HEK293 (cell line): ENCODE measurements around the gene SELENBP1.

Experiments used
- CTCF ChIA-PET: fragments of 350-600 bp; formaldehyde crosslinking; extraction: SDS; loops from one replicate; lab custom pipeline; 2021; ENCODE audit warnings: antibody characterized with exemption; lab: Yijun Ruan, JAX
- POLR2A ChIA-PET: fragments of 300-600 bp; formaldehyde crosslinking; extraction: SDS; loops from one replicate; lab custom pipeline; 2020; ENCODE audit warnings: antibody characterized with exemption, inconsistent platforms; lab: Yijun Ruan, JAX
- H3K27ac ChIP-seq: fragments of 200-500 bp; sonication (Bioruptor generic); 2 replicates; pipeline ENCODE4 v1.5.1; 2014; ENCODE audit warnings: low read depth, low read length, control low read depth, inconsistent platforms; ENCODE audit errors: extremely low read depth
- H3K36me3 ChIP-seq, 2 experiments: fragments of 200-500 bp in 1 of 2; sonication (Bioruptor generic) in 1 of 2; 1 replicate in 1 of 2; 2 replicates in 1 of 2; pipeline ENCODE4 v1.5.1; 2014 to 2017; ENCODE audit warnings: inconsistent platforms in 2 of 2, low read length in 2 of 2; ENCODE audit not compliant: control insufficient read depth in 2 of 2, insufficient read depth in 1 of 2
- H3K4me1 ChIP-seq: fragments of 200-500 bp; sonication (Bioruptor generic); 2 replicates; pipeline ENCODE4 v1.5.1; 2014; ENCODE audit warnings: mild to moderate bottlenecking, low read length, inconsistent platforms; ENCODE audit not compliant: control insufficient read depth, insufficient read depth
- H3K4me3 ChIP-seq: 2 replicates; pipeline ENCODE4 v1.5.1; 2011; ENCODE audit warnings: low read depth, mild to moderate bottlenecking, control low read depth, low read length, moderate library complexity
- H3K9me3 ChIP-seq: fragments of 200-500 bp; sonication (Bioruptor generic); 2 replicates; pipeline ENCODE4 v1.5.1; 2014; ENCODE audit warnings: low read depth, low read length, inconsistent platforms; ENCODE audit not compliant: control insufficient read depth, insufficient read depth
- HIC1 ChIP-seq: fragments of 450-650 bp; formaldehyde crosslinking; IDR thresholded peaks from 2 replicates; pipeline ENCODE4 v1.5.1; 2016; ENCODE audit warnings: missing biosample characterization, missing genetic modification characterization
- HOXA7 ChIP-seq: sonication (generic); formaldehyde crosslinking; IDR thresholded peaks from 2 replicates; pipeline ENCODE4 v1.8.1; 2022; ENCODE audit warnings: missing genetic modification reagents, borderline replicate concordance
- MEIS1 ChIP-seq: sonication (generic); formaldehyde crosslinking; IDR thresholded peaks from 2 replicates; pipeline ENCODE4 v1.8.1; 2022; ENCODE audit warnings: missing genetic modification reagents, mild to moderate bottlenecking, borderline replicate concordance
- SCRT1 ChIP-seq: fragments of 450-650 bp; formaldehyde crosslinking; IDR thresholded peaks from 2 replicates; pipeline ENCODE4 v1.5.1; 2016; ENCODE audit warnings: missing biosample characterization, missing genetic modification characterization, borderline replicate concordance
- SCRT2 ChIP-seq: fragments of 450-650 bp; formaldehyde crosslinking; IDR thresholded peaks from 2 replicates; pipeline ENCODE4 v1.5.1; 2016; ENCODE audit warnings: missing biosample characterization, missing genetic modification characterization
- ZBTB7A ChIP-seq: fragments of 450-650 bp; formaldehyde crosslinking; IDR thresholded peaks from 2 replicates; pipeline ENCODE4 v1.5.1; 2016; ENCODE audit warnings: low read depth, missing biosample characterization, missing genetic modification characterization
- ZFP37 ChIP-seq: fragments of 450-650 bp; formaldehyde crosslinking; IDR thresholded peaks from 2 replicates; pipeline ENCODE4 v1.5.1; 2016; ENCODE audit warnings: missing biosample characterization, missing genetic modification characterization
- ZIC2 ChIP-seq: fragments of 450-650 bp; formaldehyde crosslinking; IDR thresholded peaks from 2 replicates; pipeline ENCODE4 v1.5.1; 2016; ENCODE audit warnings: missing biosample characterization, missing genetic modification characterization
- ZNF211 ChIP-seq: fragments of 450-650 bp; formaldehyde crosslinking; IDR thresholded peaks from 2 replicates; pipeline ENCODE4 v1.5.1; 2016; ENCODE audit warnings: low read depth, missing biosample characterization, missing genetic modification characterization
- ZNF280D ChIP-seq: fragments of 450-650 bp; formaldehyde crosslinking; IDR thresholded peaks from 2 replicates; pipeline ENCODE4 v1.5.1; 2016; ENCODE audit warnings: missing biosample characterization, missing genetic modification characterization
- ZNF350 ChIP-seq: fragments of 450-650 bp; formaldehyde crosslinking; IDR thresholded peaks from 2 replicates; pipeline ENCODE4 v1.5.0; 2017; ENCODE audit warnings: missing biosample characterization, mild to moderate bottlenecking, missing genetic modification characterization
- ZNF366 ChIP-seq: fragments of 450-650 bp; formaldehyde crosslinking; conservative IDR thresholded peaks from 2 replicates; pipeline ENCODE4 v1.5.1; 2016; ENCODE audit warnings: missing biosample characterization, missing genetic modification characterization
- ZNF37A ChIP-seq: fragments of 450-650 bp; IDR thresholded peaks from 2 replicates; pipeline ENCODE4 v1.5.1; 2018; ENCODE audit warnings: missing biosample characterization, missing genetic modification characterization
- ZNF449 ChIP-seq: fragments of 450-650 bp; formaldehyde crosslinking; IDR thresholded peaks from 2 replicates; pipeline ENCODE4 v1.5.1; 2017; ENCODE audit warnings: missing biosample characterization, mild to moderate bottlenecking, missing genetic modification characterization, moderate library complexity
- ZNF488 ChIP-seq: fragments of 450-650 bp; formaldehyde crosslinking; IDR thresholded peaks from 2 replicates; pipeline ENCODE4 v1.5.1; 2016; ENCODE audit warnings: missing biosample characterization, missing genetic modification characterization
- ZNF600 ChIP-seq: fragments of 450-650 bp; formaldehyde crosslinking; IDR thresholded peaks from 2 replicates; pipeline ENCODE4 v1.5.1; 2016; ENCODE audit warnings: missing biosample characterization, missing genetic modification characterization
- ZNF76 ChIP-seq: fragments of 450-650 bp; formaldehyde crosslinking; IDR thresholded peaks from 2 replicates; pipeline ENCODE4; 2016; ENCODE audit warnings: low read depth, missing biosample characterization, missing genetic modification characterization, borderline replicate concordance
- ZNF768 ChIP-seq: fragments of 450-650 bp; formaldehyde crosslinking; IDR thresholded peaks from 2 replicates; pipeline ENCODE4 v1.5.1; 2018; ENCODE audit warnings: missing biosample characterization, mild to moderate bottlenecking, missing genetic modification characterization

Gene SELENBP1

GRCh38 chr1:151405187-151405951 is 32.9 kb upstream of the SELENBP1 start:
- H3K4me1 ChIP-seq = no peaks in the 10 kb centered on the region
- peak; percentile 52; the same call in 1 of the 2 replicates for TF ChIP-seq ZNF600 (tag by site-specific recombination)
- no peak for TF ChIP-seq ZNF449 (tag by site-specific recombination)
- TF ChIP-seq ZNF366 (tag by site-specific recombination) = no peak
- TF ChIP-seq, all 188 proteins: peak for 1
- POLR2A ChIA-PET = interaction anchor here (0.6 to 1.1 kb wide), 2 partner anchors 66 to 343 kb away, joined by 3 to 4 read pairs; no protein-coding TSS in a partner anchor
- CTCF ChIA-PET = interaction anchor here (0.6 to 1.0 kb wide), 3 partner anchors 65 to 306 kb away, joined by 3 to 4 read pairs (median 3); no protein-coding TSS in a partner anchor
- H3K4me3 ChIP-seq = no peak overlapping the region
- H3K36me3 ChIP-seq = peaks cover 34 to 98% of the 10 kb centered on the region in 2 experiments
- no peaks in the 10 kb centered on the region for H3K9me3 ChIP-seq
- H3K27ac ChIP-seq = no peak overlapping the region

- peak; percentile 58; the same call in 1 of the 2 replicates for TF ChIP-seq SCRT1 (tag by site-specific recombination)
- TF ChIP-seq ZNF768 = no peak
- TF ChIP-seq SCRT2 = peak; percentile 88
- no peak for TF ChIP-seq ZNF280D (tag by site-specific recombination)
- Histone ChIP-seq H3K36me3 (peaks cover 24 to 85% of the 10 kb centered on the region in 2 experiments), H3K4me3 (no peak overlapping the region), H3K4me1 (no peaks in the 10 kb centered on the region), H3K9me3 (no peaks in the 10 kb centered on the region), H3K27ac (0 out of 2 replicates have a peak overlapping the region, but pooled peaks have one; percentile 16)
- ChIA-PET CTCF (interaction anchor here (0.7 to 1.1 kb wide), 2 partner anchors 62 to 374 kb away, joined by 3 read pairs; no protein-coding TSS in a partner anchor), POLR2A (no interaction called here)
Measured at GRCh38 chr1:151403612-151404011, 31.1 kb upstream of the SELENBP1 start.

GRCh38 chr1:151402764-151403163 is 30.3 kb upstream of the SELENBP1 start:
- no peaks in the 10 kb centered on the region for H3K4me1 ChIP-seq
- TF ChIP-seq ZNF488 (tag by site-specific recombination) = no peak
- no peak for TF ChIP-seq ZNF350 (tag by site-specific recombination)
- no peak for TF ChIP-seq ZIC2 (tag by site-specific recombination)
- no peak for TF ChIP-seq ZNF76
- no peak for TF ChIP-seq ZFP37 (tag by site-specific recombination)
- no peak for TF ChIP-seq MEIS1 (CRISPR knock-in tag)
- TF ChIP-seq HOXA7 (CRISPR knock-in tag) = no peak
- TF ChIP-seq ZNF211 (tag by site-specific recombination) = no peak
- TF ChIP-seq HIC1 (tag by site-specific recombination) = no peak
- no peak for TF ChIP-seq ZNF37A (tag by site-specific recombination)
- TF ChIP-seq ZBTB7A (tag by site-specific recombination) = no peak
- H3K4me3 ChIP-seq = no peak overlapping the region
- H3K36me3 ChIP-seq = peaks cover 15 to 77% of the 10 kb centered on the region in 2 experiments; a peak in 2 of 3 replicates
- H3K27ac ChIP-seq = no peak overlapping the region
- CTCF ChIA-PET = interaction anchor here (0.5 to 0.9 kb wide), 2 partner anchors 131 to 533 kb away, joined by 3 to 4 read pairs; no protein-coding TSS in a partner anchor
- no peaks in the 10 kb centered on the region for H3K9me3 ChIP-seq
- POLR2A ChIA-PET = interaction anchor here (1.6 kb wide), 1 partner anchor 121 kb away, joined by 3 read pairs; the partner anchor contains the start of gene ZNF687
